ENCODE measurements around the gene RAB34.

RAB34 gene

DNA sequence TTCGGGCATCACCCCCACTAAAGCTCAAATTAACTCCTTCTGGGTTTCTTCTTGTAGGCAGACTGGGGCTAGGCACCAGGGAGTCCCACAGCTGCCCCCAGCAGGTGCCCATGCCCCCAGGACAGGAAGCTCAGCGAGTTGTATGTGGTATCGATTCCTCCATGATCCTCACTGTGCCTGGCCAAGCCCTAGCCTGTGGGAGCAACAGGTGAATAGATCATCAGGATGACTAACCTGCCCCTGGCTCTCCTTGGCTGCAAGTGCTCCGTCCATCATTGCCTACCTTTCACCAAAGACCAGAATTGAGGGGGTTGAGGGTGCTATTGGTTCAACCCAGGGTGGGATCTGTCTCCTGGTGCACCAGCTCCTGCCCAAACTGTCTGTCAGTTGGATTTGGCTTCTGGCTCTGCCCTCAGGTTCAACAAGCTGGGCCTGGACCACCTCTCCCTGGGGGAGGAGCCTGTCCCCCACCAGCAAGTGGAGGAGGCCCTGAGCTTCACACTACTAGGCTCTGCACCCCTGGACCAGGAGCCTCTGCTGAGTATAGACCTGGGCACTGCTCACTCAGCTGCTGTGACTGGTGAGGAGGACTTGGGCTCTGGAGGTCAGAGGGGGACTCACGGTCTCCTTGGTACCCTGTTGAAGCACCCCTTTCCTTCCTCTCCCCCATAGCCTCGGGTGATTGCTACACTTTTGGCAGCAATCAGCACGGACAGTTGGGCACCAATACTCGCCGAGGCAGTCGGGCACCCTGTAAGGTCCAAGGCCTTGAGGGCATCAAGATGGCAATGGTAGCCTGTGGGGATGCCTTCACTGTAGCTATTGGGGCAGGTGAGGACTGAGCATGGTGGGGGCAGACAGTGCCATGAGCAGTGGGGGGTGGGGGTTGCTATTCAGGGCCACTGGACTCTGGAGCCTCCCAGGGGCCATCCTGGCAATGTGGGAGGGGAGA, 23.0 kb upstream of the RAB34 start (continued):
- TF ChIP-seq, protein P1, sequence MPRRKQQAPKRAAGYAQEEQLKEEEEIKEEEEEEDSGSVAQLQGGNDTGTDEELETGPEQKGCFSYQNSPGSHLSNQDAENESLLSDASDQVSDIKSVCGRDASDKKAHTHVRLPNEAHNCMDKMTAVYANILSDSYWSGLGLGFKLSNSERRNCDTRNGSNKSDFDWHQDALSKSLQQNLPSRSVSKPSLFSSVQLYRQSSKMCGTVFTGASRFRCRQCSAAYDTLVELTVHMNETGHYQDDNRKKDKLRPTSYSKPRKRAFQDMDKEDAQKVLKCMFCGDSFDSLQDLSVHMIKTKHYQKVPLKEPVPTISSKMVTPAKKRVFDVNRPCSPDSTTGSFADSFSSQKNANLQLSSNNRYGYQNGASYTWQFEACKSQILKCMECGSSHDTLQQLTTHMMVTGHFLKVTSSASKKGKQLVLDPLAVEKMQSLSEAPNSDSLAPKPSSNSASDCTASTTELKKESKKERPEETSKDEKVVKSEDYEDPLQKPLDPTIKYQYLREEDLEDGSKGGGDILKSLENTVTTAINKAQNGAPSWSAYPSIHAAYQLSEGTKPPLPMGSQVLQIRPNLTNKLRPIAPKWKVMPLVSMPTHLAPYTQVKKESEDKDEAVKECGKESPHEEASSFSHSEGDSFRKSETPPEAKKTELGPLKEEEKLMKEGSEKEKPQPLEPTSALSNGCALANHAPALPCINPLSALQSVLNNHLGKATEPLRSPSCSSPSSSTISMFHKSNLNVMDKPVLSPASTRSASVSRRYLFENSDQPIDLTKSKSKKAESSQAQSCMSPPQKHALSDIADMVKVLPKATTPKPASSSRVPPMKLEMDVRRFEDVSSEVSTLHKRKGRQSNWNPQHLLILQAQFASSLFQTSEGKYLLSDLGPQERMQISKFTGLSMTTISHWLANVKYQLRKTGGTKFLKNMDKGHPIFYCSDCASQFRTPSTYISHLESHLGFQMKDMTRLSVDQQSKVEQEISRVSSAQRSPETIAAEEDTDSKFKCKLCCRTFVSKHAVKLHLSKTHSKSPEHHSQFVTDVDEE (CRISPR knock-in tag; IDR thresholded peaks at IDR 0.05), result no peak
- no peak for TF ChIP-seq ARNTL (CRISPR knock-in tag; IDR thresholded peaks at IDR 0.05; ENCODE audit: borderline replicate concordance, low read depth)
- no peak for TF ChIP-seq SNAI2 (CRISPR knock-in tag; IDR thresholded peaks at IDR 0.05)

DNA sequence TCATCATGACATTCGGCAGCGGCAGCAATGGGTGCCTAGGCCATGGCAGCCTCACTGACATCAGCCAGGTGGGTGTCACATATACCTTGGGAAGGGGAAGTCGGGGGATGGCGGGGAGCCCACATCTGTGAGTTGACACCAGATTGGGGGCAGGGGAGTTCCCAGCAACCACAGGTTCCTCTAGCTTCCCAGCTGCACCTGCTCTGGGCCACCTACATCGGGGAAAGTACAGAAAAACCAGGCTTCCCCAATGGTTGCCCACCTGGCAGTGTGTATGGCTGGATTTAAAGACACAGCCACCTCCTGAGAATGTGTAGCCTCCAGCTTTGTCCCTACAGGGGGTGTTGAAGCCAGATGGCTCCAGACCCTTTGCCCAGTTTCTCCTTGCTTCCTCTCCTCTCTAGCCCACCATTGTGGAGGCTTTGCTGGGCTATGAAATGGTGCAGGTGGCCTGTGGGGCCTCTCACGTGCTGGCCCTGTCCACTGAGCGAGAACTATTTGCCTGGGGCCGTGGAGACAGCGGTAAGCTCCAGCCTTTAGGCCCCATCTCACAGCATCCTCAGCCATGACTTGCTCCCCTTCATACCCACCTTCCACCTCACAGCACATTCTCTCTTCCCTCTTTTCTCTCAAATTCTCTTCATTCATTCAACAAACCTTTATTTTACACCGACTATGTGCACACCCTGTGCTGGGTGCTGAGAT, 21.2 kb upstream of the RAB34 start:
- TF ChIP-seq, protein P2, sequence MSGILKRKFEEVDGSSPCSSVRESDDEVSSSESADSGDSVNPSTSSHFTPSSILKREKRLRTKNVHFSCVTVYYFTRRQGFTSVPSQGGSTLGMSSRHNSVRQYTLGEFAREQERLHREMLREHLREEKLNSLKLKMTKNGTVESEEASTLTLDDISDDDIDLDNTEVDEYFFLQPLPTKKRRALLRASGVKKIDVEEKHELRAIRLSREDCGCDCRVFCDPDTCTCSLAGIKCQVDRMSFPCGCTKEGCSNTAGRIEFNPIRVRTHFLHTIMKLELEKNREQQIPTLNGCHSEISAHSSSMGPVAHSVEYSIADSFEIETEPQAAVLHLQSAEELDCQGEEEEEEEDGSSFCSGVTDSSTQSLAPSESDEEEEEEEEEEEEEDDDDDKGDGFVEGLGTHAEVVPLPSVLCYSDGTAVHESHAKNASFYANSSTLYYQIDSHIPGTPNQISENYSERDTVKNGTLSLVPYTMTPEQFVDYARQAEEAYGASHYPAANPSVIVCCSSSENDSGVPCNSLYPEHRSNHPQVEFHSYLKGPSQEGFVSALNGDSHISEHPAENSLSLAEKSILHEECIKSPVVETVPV (CRISPR knock-in tag; IDR thresholded peaks at IDR 0.05), result no peak
- TF ChIP-seq, protein P1 (CRISPR knock-in tag; IDR thresholded peaks at IDR 0.05), result no peak
- TF ChIP-seq ZFP3 (CRISPR knock-in tag; IDR thresholded peaks at IDR 0.05) (no peak), ZFP30 (CRISPR knock-in tag; IDR thresholded peaks at IDR 0.05) (no peak), SNAI2 (CRISPR knock-in tag; IDR thresholded peaks at IDR 0.05) (no peak), ESRRG (CRISPR knock-in tag; IDR thresholded peaks at IDR 0.05) (no peak), ZNF8 (CRISPR knock-in tag; IDR thresholded peaks at IDR 0.05) (no peak)
- no peak for ATAC-seq

DNA sequence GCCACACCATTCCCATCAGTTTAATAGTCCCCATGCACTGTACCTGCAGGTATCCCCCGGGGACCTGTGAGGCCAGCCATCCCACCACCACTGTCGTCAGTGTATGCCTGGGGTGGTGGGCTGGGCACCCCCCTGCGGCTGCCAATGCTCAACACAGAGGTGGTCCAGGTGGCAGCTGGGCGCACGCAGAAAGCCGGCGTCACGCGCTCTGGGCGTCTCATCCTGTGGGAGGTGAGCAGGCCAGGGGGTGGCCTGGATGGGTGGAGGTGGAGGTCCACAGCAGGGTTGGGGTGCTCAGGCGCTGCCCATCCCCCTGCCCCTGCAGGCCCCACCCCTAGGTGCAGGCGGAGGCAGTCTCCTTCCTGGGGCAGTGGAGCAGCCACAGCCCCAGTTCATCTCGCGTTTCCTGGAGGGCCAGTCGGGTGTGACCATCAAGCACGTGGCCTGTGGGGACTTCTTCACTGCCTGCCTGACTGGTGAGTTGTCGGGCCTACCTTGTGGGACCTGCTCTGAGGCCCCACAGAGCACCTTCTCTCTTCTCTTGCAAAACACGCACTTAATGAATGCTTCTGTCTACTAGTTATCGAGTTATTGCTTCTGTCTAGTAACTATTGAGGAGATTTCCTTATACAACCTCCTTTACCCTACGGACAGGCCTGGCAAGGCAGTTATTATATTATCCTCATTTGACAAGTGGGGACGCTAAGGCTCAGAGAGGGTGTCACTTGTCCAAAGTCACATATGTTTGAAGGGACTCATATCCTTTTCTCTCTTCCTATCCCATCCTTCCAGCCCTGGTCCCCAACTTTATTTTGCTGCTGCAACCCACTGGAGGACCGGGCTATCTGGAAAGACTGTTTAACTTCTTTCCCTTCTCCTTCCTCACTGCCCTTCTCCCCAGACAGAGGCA, 20.4 kb upstream of the RAB34 start:
- no peak for ATAC-seq
- TF ChIP-seq ZNF8 (CRISPR knock-in tag; IDR thresholded peaks at IDR 0.05) (no peak), TOX (CRISPR knock-in tag; IDR thresholded peaks at IDR 0.05; ENCODE audit: borderline replicate concordance) (no peak)

DNA sequence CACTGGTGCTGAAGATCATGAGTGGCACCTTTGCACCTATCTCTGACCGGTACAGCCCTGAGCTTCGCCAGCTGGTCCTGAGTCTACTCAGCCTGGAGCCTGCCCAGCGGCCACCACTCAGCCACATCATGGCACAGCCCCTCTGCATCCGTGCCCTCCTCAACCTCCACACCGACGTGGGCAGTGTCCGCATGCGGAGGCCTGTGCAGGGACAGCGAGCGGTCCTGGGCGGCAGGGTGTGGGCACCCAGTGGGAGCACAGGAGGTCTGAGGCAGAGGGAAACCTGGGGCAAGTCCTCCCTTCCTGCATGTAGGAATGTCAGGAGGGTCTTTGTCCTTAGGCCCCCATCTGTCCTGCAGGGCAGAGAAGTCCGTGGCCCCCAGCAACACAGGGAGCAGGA, 19.6 kb upstream of the RAB34 start:
- no peak for ATAC-seq
- TF ChIP-seq PPARA (CRISPR knock-in tag; IDR thresholded peaks at IDR 0.05; ENCODE audit: borderline replicate concordance), result no peak
- no peak for TF ChIP-seq ARNTL (CRISPR knock-in tag; IDR thresholded peaks at IDR 0.05; ENCODE audit: borderline replicate concordance, low read depth)
- TF ChIP-seq, protein P3, sequence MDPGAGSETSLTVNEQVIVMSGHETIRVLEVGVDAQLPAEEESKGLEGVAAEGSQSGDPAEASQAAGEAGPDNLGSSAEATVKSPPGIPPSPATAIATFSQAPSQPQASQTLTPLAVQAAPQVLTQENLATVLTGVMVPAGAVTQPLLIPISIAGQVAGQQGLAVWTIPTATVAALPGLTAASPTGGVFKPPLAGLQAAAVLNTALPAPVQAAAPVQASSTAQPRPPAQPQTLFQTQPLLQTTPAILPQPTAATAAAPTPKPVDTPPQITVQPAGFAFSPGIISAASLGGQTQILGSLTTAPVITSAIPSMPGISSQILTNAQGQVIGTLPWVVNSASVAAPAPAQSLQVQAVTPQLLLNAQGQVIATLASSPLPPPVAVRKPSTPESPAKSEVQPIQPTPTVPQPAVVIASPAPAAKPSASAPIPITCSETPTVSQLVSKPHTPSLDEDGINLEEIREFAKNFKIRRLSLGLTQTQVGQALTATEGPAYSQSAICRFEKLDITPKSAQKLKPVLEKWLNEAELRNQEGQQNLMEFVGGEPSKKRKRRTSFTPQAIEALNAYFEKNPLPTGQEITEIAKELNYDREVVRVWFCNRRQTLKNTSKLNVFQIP (CRISPR knock-in tag; IDR thresholded peaks at IDR 0.05; ENCODE audit: borderline replicate concordance, low read depth), result no peak
- TF ChIP-seq, protein P1 (CRISPR knock-in tag; IDR thresholded peaks at IDR 0.05), result no peak
- TF ChIP-seq ZNF565 (CRISPR knock-in tag; conservative IDR thresholded peaks at IDR 0.05; ENCODE audit: low read depth), result no peak
- TF ChIP-seq ZFP3 (CRISPR knock-in tag; IDR thresholded peaks at IDR 0.05), result no peak
- TF ChIP-seq CSDC2 (CRISPR knock-in tag; IDR thresholded peaks at IDR 0.05), result no peak
- TF ChIP-seq RARB (CRISPR knock-in tag; IDR thresholded peaks at IDR 0.05), result no peak
- TF ChIP-seq OSR1 (CRISPR knock-in tag; IDR thresholded peaks at IDR 0.05), result no peak
- no peak for TF ChIP-seq ESRRG (CRISPR knock-in tag; IDR thresholded peaks at IDR 0.05)
- TF ChIP-seq GLIS3 (CRISPR knock-in tag; IDR thresholded peaks at IDR 0.05), result no peak
- no peak for TF ChIP-seq ZNF70 (CRISPR knock-in tag; IDR thresholded peaks at IDR 0.05)
- TF ChIP-seq TCF4 (CRISPR knock-in tag; IDR thresholded peaks at IDR 0.05; ENCODE audit: borderline replicate concordance), result no peak
- TF ChIP-seq TOX (CRISPR knock-in tag; IDR thresholded peaks at IDR 0.05; ENCODE audit: borderline replicate concordance), result no peak

Data from SK-N-SH treated with all-trans-retinoic acid at 6 μM for 48 hours (cell line).